Epithelial cell of esophagus (primary cell): ENCODE measurements around the gene SAMD13.

Experiments
- DNase-seq: peaks from one replicate; pipeline ENCODE4 v3.0.0; 2010; ENCODE audit warnings: low read depth
- H3K4me3 ChIP-seq: 2 replicates; pipeline ENCODE4 v1.5.1; 2011; ENCODE audit warnings: mild to moderate bottlenecking, low read length, control low read depth
- CTCF ChIP-seq: IDR thresholded peaks from 2 replicates; pipeline ENCODE4 v1.5.1; 2011; ENCODE audit warnings: low read depth, mild to moderate bottlenecking, low read length, control low read depth, inconsistent platforms; ENCODE audit not compliant: insufficient read depth; ENCODE audit errors: missing control alignments

The SAMD13 gene

GRCh38 chr1:84268346-84268745, 33.2 kb upstream of the SAMD13 start:
- DNase-seq: peak; percentile 79
- no peak for TF ChIP-seq CTCF
- no peak overlapping the region for H3K4me3 ChIP-seq

GRCh38 chr1:84269306-84269705, 32.2 kb upstream of the SAMD13 start:
- H3K4me3 ChIP-seq: no peak overlapping the region
- TF ChIP-seq CTCF: no peak
- no peak for DNase-seq

- no peak overlapping the region for H3K4me3 ChIP-seq
- no peak for DNase-seq
- no peak for TF ChIP-seq CTCF
These were observed 29.9 kb upstream of the SAMD13 start for GRCh38 chr1:84271441-84272151.

- no peak overlapping the region for H3K4me3 ChIP-seq
- DNase-seq: peak; percentile 61
- no peak for TF ChIP-seq CTCF
These were observed 29.1 kb upstream of the SAMD13 start for GRCh38 chr1:84272401-84272800.

GRCh38 chr1:84277343-84278059, 24.0 kb upstream of the SAMD13 start:
- TF ChIP-seq CTCF: no peak
- no peak overlapping the region for H3K4me3 ChIP-seq
- no peak for DNase-seq

- H3K4me3 ChIP-seq: no peak overlapping the region
- no peak for TF ChIP-seq CTCF
- DNase-seq: no peak
These were observed 22.6 kb upstream of the SAMD13 start for GRCh38 chr1:84278905-84279304.
